HepG2 (cell line): ENCODE results near the gene GRIK1. TPM values are rescaled to one million over a fixed set of nuclear protein-coding genes. Genes with fewer than 3 reads are reported as not detected.

Experiments used
- ATAC-seq: fragments of 200-7000 bp; cut with Tn5 transposase; 3 replicates; pipeline ENCODE4 v1.9.1; 2020; ENCODE audit warnings: mild to moderate bottlenecking, moderate library complexity
- BruUV-seq: library from RNA; stranded (reverse); fragments of 400-500 nt; replicated peaks from 2 replicates; lab custom pipeline; 2021; lab: Mats Ljungman, UMichigan
- CTCF ChIA-PET: fragments of 300-600 bp; formaldehyde crosslinking; extraction: SDS; loops from one replicate; lab custom pipeline; 2021; ENCODE audit warnings: low total read pairs, inconsistent platforms, low intra/inter-chr PET ratio; lab: Yijun Ruan, JAX
- POLR2A ChIA-PET: fragments of 350-600 bp; sonication (Branson Sonifier 250); formaldehyde crosslinking; loops from one replicate; lab custom pipeline; 2020; ENCODE audit warnings: antibody characterized with exemption, inconsistent platforms; lab: Yijun Ruan, JAX
- DNase-seq: peaks from one replicate; pipeline ENCODE4 v3.0.0-alpha.2; 2015; ENCODE audit warnings: low spot score
- FAIRE-seq: peaks from 3 replicates; lab custom pipeline; 2011; peaks lifted over from hg19 to GRCh38; lab: Jason Lieb, UNC
- H2AFZ ChIP-seq: one replicate; pipeline ENCODE4 v1.6.1; 2011; ENCODE audit warnings: low read length, inconsistent platforms
- H3K27ac ChIP-seq: fragments of 300-600 bp; 3 replicates; pipeline ENCODE4 v1.8.0; 2011; ENCODE audit warnings: mixed run types, mild to moderate bottlenecking, mixed read lengths, low read length, inconsistent platforms; ENCODE audit not compliant: insufficient read depth; ENCODE audit errors: extremely low read length
- H3K27me3 ChIP-seq, 2 experiments: fragments of 200-600 bp in 1 of 2; 2 replicates in 1 of 2; 3 replicates in 1 of 2; pipeline versions ENCODE4 v1.6.0 to v1.8.0; 2011; ENCODE audit warnings: low read length in 2 of 2, mild to moderate bottlenecking in 2 of 2, moderate library complexity in 2 of 2, inconsistent platforms in 1 of 2; ENCODE audit not compliant: insufficient read depth in 2 of 2, control insufficient read depth in 1 of 2
- H3K36me3 ChIP-seq, 2 experiments: fragments of 200-600 bp in 1 of 2; replicated peaks in 1 of 2; 2 replicates in 1 of 2; 3 replicates in 1 of 2; pipeline versions ENCODE4 v1.5.1 to v1.8.0; 2011; ENCODE audit warnings: low read length in 2 of 2, inconsistent platforms in 1 of 2; ENCODE audit not compliant: insufficient read depth in 2 of 2, control insufficient read depth in 1 of 2
- H3K4me1 ChIP-seq: 2 replicates; pipeline ENCODE4 v1.5.1; 2012; ENCODE audit warnings: low read length, inconsistent platforms; ENCODE audit not compliant: insufficient read depth
- H3K4me2 ChIP-seq: 2 replicates; pipeline ENCODE4 v1.6.0; 2011; ENCODE audit warnings: low read depth, low read length, inconsistent platforms
- H3K4me3 ChIP-seq, 3 experiments: fragments of 200-600 bp in 1 of 3; sonication (generic), shearing (Covaris generic) in 1 of 3; replicated peaks in 1 of 3; 2 replicates each; pipeline ENCODE4 v1.5.1; 2011 to 2016; ENCODE audit warnings: low read length in 3 of 3, inconsistent platforms in 2 of 3, low read depth in 2 of 3, mild to moderate bottlenecking in 2 of 3, control low read depth in 1 of 3, mixed read lengths in 1 of 3; ENCODE audit not compliant: insufficient read depth in 1 of 3
- H3K79me2 ChIP-seq: one replicate; pipeline ENCODE4 v1.6.1; 2011; ENCODE audit warnings: low read length, inconsistent platforms; ENCODE audit not compliant: insufficient read depth
- H3K9ac ChIP-seq: 2 replicates; pipeline ENCODE4 v1.6.0; 2011; ENCODE audit warnings: mild to moderate bottlenecking, low read depth, low read length, inconsistent platforms; ENCODE audit not compliant: insufficient read depth
- H3K9me3 ChIP-seq: 2 replicates; pipeline ENCODE4 v1.5.1; 2012; ENCODE audit warnings: mild to moderate bottlenecking, low read length
- H4K20me1 ChIP-seq: 2 replicates; pipeline ENCODE4 v1.6.0; 2011; ENCODE audit warnings: inconsistent platforms, mild to moderate bottlenecking, low read length, moderate library complexity; ENCODE audit not compliant: insufficient read depth
- FOXC1 ChIP-seq: sonication (generic); formaldehyde crosslinking; IDR thresholded peaks from 2 replicates; pipeline ENCODE4 v1.8.0; 2022; ENCODE audit warnings: mild to moderate bottlenecking, missing genetic modification reagents, borderline replicate concordance
- IRF1 ChIP-seq: sonication (generic); formaldehyde crosslinking; IDR thresholded peaks from 2 replicates; pipeline ENCODE4 v1.4.0; 2020; ENCODE audit warnings: low read depth, mild to moderate bottlenecking, missing genetic modification reagents
- KLF13 ChIP-seq: sonication (generic); formaldehyde crosslinking; IDR thresholded peaks from 2 replicates; pipeline ENCODE4 v1.4.0; 2020; ENCODE audit warnings: mild to moderate bottlenecking, missing genetic modification reagents
- MNT ChIP-seq: fragments of 450-650 bp; IDR thresholded peaks from 2 replicates; pipeline ENCODE4 v1.6.1; 2016
- NONO ChIP-seq, 2 experiments: fragments of 450-650 bp in 1 of 2; sonication (generic) in 1 of 2; formaldehyde crosslinking in 1 of 2; IDR thresholded peaks in 1 of 2; conservative IDR thresholded peaks in 1 of 2; 2 replicates each; pipeline versions ENCODE4 v1.6.1 to v1.8.0; 2017 to 2022; ENCODE audit warnings: mild to moderate bottlenecking in 1 of 2, missing genetic modification reagents in 1 of 2, moderate library complexity in 1 of 2
- PHF5A ChIP-seq: IDR thresholded peaks from one replicate; pipeline ENCODE4 v1.6.1; 2018; ENCODE audit warnings: low read depth, missing genetic modification reagents; ENCODE audit not compliant: unreplicated experiment
- RXRA ChIP-seq: sonication (generic); formaldehyde crosslinking; IDR thresholded peaks from 2 replicates; pipeline ENCODE4 v1.5.1; 2020; ENCODE audit warnings: missing genetic modification reagents
- ZBTB37 ChIP-seq: sonication (generic); formaldehyde crosslinking; IDR thresholded peaks from 2 replicates; pipeline ENCODE4 v1.4.0; 2020; ENCODE audit warnings: mild to moderate bottlenecking, missing genetic modification reagents
- ZHX1 ChIP-seq: sonication (generic); formaldehyde crosslinking; IDR thresholded peaks from 2 replicates; pipeline ENCODE4 v1.8.1; 2022; ENCODE audit warnings: low read depth, mild to moderate bottlenecking, missing genetic modification reagents
- ZNF296 ChIP-seq: sonication (generic); formaldehyde crosslinking; conservative IDR thresholded peaks from 2 replicates; pipeline ENCODE4 v1.5.0; 2020; ENCODE audit warnings: mild to moderate bottlenecking, missing genetic modification reagents
- ZNF580 ChIP-seq: IDR thresholded peaks from 2 replicates; pipeline ENCODE4 v1.6.1; 2016; ENCODE audit warnings: low read depth, borderline replicate concordance
- WGBS: methylation state at CpG from one replicate; pipeline ENCODE4 v1.1.6; 2017; ENCODE audit warnings: low lambda C conversion rate; 5-methylcytosine and 5-hydroxymethylcytosine counted together
- in situ Hi-C: cut with HindIII; loops from 2 replicates; pipeline ENCODE4 v1.10.0; 2017; ENCODE audit warnings: low pct_unique_long_range_greater_than_20kb; ENCODE audit not compliant: extremely low pct_ligation_motif_present
- intact Hi-C: fragments of 100-400 bp; cut with micrococcal nuclease; formaldehyde crosslinking; loops from one replicate; pipeline ENCODE4 v1.10.0; 2022; ENCODE audit not compliant: unreplicated experiment
- polyA plus RNA-seq, 8 experiments: library from polyadenylated mRNA; depleted of rRNA in 3 of 8; stranded (reverse) in 7 of 8; unstranded in 1 of 8; fragments of >200 nt; fragmentation: Illumina TruSeq in 4 of 8; extraction: Trizol in 4 of 8; gene quantifications; 2 replicates each; pipeline versions ENCODE4 v1.2.1 to v1.2.3, GENCODE V29; 2011 to 2016; ENCODE audit warnings: low read depth in 4 of 8, missing spikeins in 1 of 8, mixed read lengths in 1 of 8; ENCODE audit not compliant: insufficient read depth in 1 of 8
- total RNA-seq, 5 experiments: library from RNA; depleted of rRNA; stranded (reverse); fragments of >200 nt; fragmentation: Illumina TruSeq; extraction: Trizol; gene quantifications; 2 replicates each; pipeline ENCODE4 v1.2.3, GENCODE V29; 2016; ENCODE audit warnings: low read depth in 1 of 5

The GRIK1 gene
- total and polyA plus RNA-seq, 2 of the 13 experiments (the other 11 are each of a cell fraction or from before 2014, with no cell fraction given): not detected

DNA sequence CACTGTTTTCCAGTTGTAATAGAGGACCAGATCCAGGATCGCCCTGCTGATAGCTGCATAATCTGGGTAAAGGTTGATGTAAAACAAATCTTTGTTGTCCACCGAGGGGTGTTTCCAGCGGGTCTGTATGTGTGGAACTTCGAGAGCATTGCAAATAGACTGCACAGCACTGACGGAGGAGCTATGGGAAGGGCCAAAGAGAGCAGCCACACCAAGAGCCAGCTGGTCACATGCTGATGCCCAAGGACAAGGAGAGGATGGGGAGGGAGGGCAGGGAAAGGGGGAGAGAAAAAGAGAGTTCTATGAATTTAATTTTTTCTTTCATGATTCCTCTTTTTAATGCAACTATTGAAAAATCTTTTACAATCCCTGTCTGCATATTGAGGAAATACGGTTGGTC, 250.0 kb downstream of the GRIK1 start (continued):
- TF ChIP-seq IRF1: no peak
- no peak for TF ChIP-seq ZHX1 (CRISPR knock-in tag)
- no peak for TF ChIP-seq RXRA (CRISPR knock-in tag)
- TF ChIP-seq NONO (IDR thresholded peaks at IDR 0.05): no peak
- no peak for TF ChIP-seq NONO (CRISPR knock-in tag; conservative IDR thresholded peaks at IDR 0.05)
- TF ChIP-seq PHF5A (CRISPR knock-in tag): no peak
- no peak for TF ChIP-seq ZNF296 (CRISPR knock-in tag)

GRCh38 chr21:29684106-29684505, 255.7 kb downstream of the GRIK1 start:
- H3K79me2 ChIP-seq: no peaks in the 10 kb centered on the region
- 7% methylated on average over 1 of the region's 1 CpG for WGBS
- no peak for DNase-seq
- ChIA-PET CTCF (no interaction called here), POLR2A (no interaction called here)
- no peak overlapping the region for H3K27ac ChIP-seq
- H3K4me1 ChIP-seq: no peaks in the 10 kb centered on the region
- no peaks in the 10 kb centered on the region for H3K9me3 ChIP-seq
- no peak overlapping the region for H3K4me3 ChIP-seq
- BruUV-seq: no TSS peak
- no peak for TF ChIP-seq MNT
- no peak for TF ChIP-seq FOXC1 (CRISPR knock-in tag)
- TF ChIP-seq ZBTB37 (CRISPR knock-in tag): no peak
- no peak for TF ChIP-seq ZNF580 (CRISPR knock-in tag)
- TF ChIP-seq KLF13 (CRISPR knock-in tag): no peak
- ATAC-seq: no peak
- H3K36me3 ChIP-seq: no peaks in the 10 kb centered on the region
- no peak overlapping the region for H3K4me2 ChIP-seq
- FAIRE-seq: no peak
- no peaks in the 10 kb centered on the region for H4K20me1 ChIP-seq
- no peaks in the 10 kb centered on the region; a peak in 1 of 5 replicates for H3K27me3 ChIP-seq
- intact Hi-C loops: no loop called here
- in situ Hi-C loops: no loop called here
- no peak overlapping the region for H3K9ac ChIP-seq
- H2AFZ ChIP-seq: no peak overlapping the region
